HepG2 (cell line): ENCODE results near the gene PRMT7. TPM values are rescaled to one million over a fixed set of nuclear protein-coding genes. Genes with fewer than 3 reads are reported as not detected.

Experiments
- FOXK1 ChIP-seq: sonication (generic); formaldehyde crosslinking; IDR thresholded peaks from 2 replicates; pipeline ENCODE4 v1.4.0; 2020; ENCODE audit warnings: low read depth, missing genetic modification reagents, borderline replicate concordance
- IRF9 ChIP-seq: sonication (generic); formaldehyde crosslinking; IDR thresholded peaks from 2 replicates; pipeline ENCODE4 v1.8.0; 2022; ENCODE audit warnings: missing genetic modification reagents, mild to moderate bottlenecking, borderline replicate concordance
- JUND ChIP-seq: sonication (generic); formaldehyde crosslinking; IDR thresholded peaks from 2 replicates; pipeline ENCODE4 v1.8.0; 2022; ENCODE audit warnings: mild to moderate bottlenecking, missing genetic modification reagents
- MEIS2 ChIP-seq: sonication (generic); formaldehyde crosslinking; IDR thresholded peaks from 2 replicates; pipeline ENCODE4 v1.9.0; 2021; ENCODE audit warnings: mild to moderate bottlenecking, missing genetic modification reagents
- NCOA1 ChIP-seq: sonication (generic); formaldehyde crosslinking; IDR thresholded peaks from 2 replicates; pipeline ENCODE4 v1.9.0; 2021; ENCODE audit warnings: missing genetic modification reagents
- PHB2 ChIP-seq: fragments of 450-650 bp; IDR thresholded peaks from 2 replicates; pipeline ENCODE4 v1.6.1; 2018; ENCODE audit not compliant: partially characterized antibody
- SMARCE1 ChIP-seq: fragments of 450-650 bp; IDR thresholded peaks from 2 replicates; pipeline ENCODE4 v1.6.1; 2017; ENCODE audit warnings: borderline replicate concordance
- ZNF512 ChIP-seq: sonication (generic); formaldehyde crosslinking; IDR thresholded peaks from 2 replicates; pipeline ENCODE4 v1.4.0; 2020; ENCODE audit warnings: mild to moderate bottlenecking, missing genetic modification reagents
- ZNF530 ChIP-seq: sonication (generic); formaldehyde crosslinking; IDR thresholded peaks from 2 replicates; pipeline ENCODE4 v1.5.0; 2020; ENCODE audit warnings: low read depth, mild to moderate bottlenecking, missing genetic modification reagents
- ZNF660 ChIP-seq: sonication (generic); formaldehyde crosslinking; IDR thresholded peaks from 2 replicates; pipeline ENCODE4 v1.5.1; 2020; ENCODE audit warnings: mild to moderate bottlenecking, low read depth, missing genetic modification reagents, borderline replicate concordance
- ZNF775 ChIP-seq: sonication (generic); formaldehyde crosslinking; IDR thresholded peaks from 2 replicates; pipeline ENCODE4 v1.4.0; 2020; ENCODE audit warnings: missing genetic modification reagents, mild to moderate bottlenecking, moderate library complexity, borderline replicate concordance
- ZSCAN31 ChIP-seq: sonication (generic); formaldehyde crosslinking; IDR thresholded peaks from 2 replicates; pipeline ENCODE4 v1.5.0; 2020; ENCODE audit warnings: low read depth, mild to moderate bottlenecking, missing genetic modification reagents
- polyA plus RNA-seq, 8 experiments: library from polyadenylated mRNA; depleted of rRNA in 3 of 8; stranded (reverse) in 7 of 8; unstranded in 1 of 8; fragments of >200 nt; fragmentation: Illumina TruSeq in 4 of 8; extraction: Trizol in 4 of 8; gene quantifications; 2 replicates each; pipeline versions ENCODE4 v1.2.1 to v1.2.3, GENCODE V29; 2011 to 2016; ENCODE audit warnings: low read depth in 4 of 8, missing spikeins in 1 of 8, mixed read lengths in 1 of 8; ENCODE audit not compliant: insufficient read depth in 1 of 8
- total RNA-seq, 5 experiments: library from RNA; depleted of rRNA; stranded (reverse); fragments of >200 nt; fragmentation: Illumina TruSeq; extraction: Trizol; gene quantifications; 2 replicates each; pipeline ENCODE4 v1.2.3, GENCODE V29; 2016; ENCODE audit warnings: low read depth in 1 of 5
- TF ChIP-seq, protein P1 (sequence below): sonication (generic); formaldehyde crosslinking; IDR thresholded peaks from one replicate; pipeline ENCODE4 v1.5.1; 2020; ENCODE audit warnings: mild to moderate bottlenecking, missing genetic modification reagents; ENCODE audit errors: not compliant biosample characterization
- TF ChIP-seq, protein P2 (sequence below): sonication (generic); formaldehyde crosslinking; IDR thresholded peaks from 2 replicates; pipeline ENCODE4 v1.4.0; 2020; ENCODE audit warnings: mild to moderate bottlenecking, missing genetic modification reagents

PRMT7 gene
- total and polyA plus RNA-seq, 2 of the 13 experiments (the other 11 are each of a cell fraction or from before 2014, with no cell fraction given) = 47.5 to 55.0 TPM

- TF ChIP-seq IRF9 (CRISPR knock-in tag) (no peak), JUND (CRISPR knock-in tag) (no peak), ZNF512 (CRISPR knock-in tag) (no peak), SMARCE1 (no peak), MEIS2 (CRISPR knock-in tag) (no peak), PHB2 (no peak), ZNF775 (CRISPR knock-in tag) (no peak), ZNF530 (CRISPR knock-in tag) (no peak), NCOA1 (CRISPR knock-in tag) (no peak), FOXK1 (CRISPR knock-in tag) (no peak), ZSCAN31 (CRISPR knock-in tag) (no peak), ZNF660 (no peak)
- TF ChIP-seq, protein P1, sequence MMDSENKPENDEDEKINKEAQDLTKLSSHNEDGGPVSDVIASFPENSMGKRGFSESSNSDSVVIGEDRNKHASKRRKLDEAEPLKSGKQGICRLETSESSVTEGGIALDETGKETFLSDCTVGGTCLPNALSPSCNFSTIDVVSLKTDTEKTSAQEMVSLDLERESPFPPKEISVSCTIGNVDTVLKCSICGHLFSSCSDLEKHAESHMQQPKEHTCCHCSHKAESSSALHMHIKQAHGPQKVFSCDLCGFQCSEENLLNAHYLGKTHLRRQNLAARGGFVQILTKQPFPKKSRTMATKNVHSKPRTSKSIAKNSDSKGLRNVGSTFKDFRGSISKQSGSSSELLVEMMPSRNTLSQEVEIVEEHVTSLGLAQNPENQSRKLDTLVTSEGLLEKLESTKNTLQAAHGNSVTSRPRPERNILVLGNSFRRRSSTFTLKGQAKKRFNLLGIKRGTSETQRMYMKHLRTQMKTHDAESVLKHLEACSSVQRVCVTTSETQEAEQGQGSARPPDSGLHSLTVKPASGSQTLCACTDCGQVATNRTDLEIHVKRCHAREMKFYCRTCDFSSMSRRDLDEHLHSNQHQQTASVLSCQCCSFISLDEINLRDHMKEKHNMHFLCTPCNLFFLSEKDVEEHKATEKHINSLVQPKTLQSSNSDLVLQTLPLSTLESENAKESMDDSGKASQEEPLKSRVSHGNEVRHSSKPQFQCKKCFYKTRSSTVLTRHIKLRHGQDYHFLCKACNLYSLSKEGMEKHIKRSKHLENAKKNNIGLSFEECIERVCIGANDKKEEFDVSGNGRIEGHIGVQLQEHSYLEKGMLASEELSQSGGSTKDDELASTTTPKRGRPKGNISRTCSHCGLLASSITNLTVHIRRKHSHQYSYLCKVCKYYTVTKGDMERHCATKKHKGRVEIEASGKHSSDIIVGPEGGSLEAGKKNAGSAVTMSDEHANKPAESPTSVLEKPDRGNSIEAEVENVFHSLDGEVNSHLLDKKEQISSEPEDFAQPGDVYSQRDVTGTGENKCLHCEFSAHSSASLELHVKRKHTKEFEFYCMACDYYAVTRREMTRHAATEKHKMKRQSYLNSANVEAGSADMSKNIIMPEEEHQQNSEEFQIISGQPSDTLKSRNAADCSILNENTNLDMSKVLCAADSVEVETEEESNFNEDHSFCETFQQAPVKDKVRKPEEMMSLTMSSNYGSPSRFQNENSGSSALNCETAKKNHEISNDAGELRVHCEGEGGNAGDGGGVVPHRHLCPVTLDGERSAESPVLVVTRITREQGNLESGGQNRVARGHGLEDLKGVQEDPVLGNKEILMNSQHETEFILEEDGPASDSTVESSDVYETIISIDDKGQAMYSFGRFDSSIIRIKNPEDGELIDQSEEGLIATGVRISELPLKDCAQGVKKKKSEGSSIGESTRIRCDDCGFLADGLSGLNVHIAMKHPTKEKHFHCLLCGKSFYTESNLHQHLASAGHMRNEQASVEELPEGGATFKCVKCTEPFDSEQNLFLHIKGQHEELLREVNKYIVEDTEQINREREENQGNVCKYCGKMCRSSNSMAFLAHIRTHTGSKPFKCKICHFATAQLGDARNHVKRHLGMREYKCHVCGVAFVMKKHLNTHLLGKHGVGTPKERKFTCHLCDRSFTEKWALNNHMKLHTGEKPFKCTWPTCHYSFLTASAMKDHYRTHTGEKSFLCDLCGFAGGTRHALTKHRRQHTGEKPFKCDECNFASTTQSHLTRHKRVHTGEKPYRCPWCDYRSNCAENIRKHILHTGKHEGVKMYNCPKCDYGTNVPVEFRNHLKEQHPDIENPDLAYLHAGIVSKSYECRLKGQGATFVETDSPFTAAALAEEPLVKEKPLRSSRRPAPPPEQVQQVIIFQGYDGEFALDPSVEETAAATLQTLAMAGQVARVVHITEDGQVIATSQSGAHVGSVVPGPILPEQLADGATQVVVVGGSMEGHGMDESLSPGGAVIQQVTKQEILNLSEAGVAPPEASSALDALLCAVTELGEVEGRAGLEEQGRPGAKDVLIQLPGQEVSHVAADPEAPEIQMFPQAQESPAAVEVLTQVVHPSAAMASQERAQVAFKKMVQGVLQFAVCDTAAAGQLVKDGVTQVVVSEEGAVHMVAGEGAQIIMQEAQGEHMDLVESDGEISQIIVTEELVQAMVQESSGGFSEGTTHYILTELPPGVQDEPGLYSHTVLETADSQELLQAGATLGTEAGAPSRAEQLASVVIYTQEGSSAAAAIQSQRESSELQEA (CRISPR knock-in tag) = no peak
- TF ChIP-seq, protein P2, sequence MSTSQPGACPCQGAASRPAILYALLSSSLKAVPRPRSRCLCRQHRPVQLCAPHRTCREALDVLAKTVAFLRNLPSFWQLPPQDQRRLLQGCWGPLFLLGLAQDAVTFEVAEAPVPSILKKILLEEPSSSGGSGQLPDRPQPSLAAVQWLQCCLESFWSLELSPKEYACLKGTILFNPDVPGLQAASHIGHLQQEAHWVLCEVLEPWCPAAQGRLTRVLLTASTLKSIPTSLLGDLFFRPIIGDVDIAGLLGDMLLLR (CRISPR knock-in tag) = no peak
Measured at GRCh38 chr16:68344252-68344651, 33.4 kb downstream of the PRMT7 start (continued).
